Activated CD4-positive, alpha-beta T cell treated with anti-CD3 and anti-CD28 coated beads for 1 hour (primary cell): ENCODE results near the gene UBD.

Experiments used
- DNase-seq: peaks from one replicate; pipeline ENCODE4 v3.0.0-alpha.2; 2020

The UBD gene

DNA sequence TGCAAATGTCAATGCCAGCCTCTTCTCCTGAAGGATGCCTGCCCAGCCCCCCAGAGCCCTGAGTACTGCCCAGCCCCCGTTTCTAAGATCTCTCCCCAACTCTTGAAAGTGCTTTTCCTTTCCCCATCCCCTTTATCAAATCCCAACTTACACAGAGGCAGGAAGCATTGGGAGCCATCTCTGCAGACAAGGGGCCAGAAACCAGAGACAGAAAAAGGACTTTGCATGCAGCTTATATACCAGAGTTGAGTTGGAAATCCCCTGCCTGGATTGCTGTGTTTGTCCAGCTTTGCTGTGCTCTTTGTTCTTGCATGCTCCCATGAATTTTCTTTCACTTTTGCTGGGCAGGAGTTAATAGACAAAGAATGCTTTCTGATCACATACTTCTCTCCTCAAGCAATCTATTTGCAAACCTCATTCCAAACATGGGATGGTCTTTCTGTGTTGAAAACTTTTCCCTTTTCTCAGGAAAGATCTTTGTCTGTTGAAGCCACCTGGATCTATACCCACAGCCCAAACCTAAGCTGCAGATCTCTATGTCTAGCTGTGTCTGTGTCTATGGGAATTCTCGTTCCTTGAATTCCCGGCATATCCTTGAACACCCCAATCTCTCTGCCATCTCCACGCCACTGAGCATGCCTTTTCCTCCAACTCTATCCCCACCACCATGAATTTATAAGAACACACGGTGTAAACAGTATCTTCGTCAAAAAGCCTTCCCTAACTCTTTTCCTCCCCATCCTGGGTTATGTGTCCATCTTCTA, at the start of gene UBD:
Gene UBD, minus strand, starts transcription at position 209 of the 764 bp plus-strand sequence. Its CDS starts 31 bp downstream, at position 178.
- no peak for DNase-seq

DNA sequence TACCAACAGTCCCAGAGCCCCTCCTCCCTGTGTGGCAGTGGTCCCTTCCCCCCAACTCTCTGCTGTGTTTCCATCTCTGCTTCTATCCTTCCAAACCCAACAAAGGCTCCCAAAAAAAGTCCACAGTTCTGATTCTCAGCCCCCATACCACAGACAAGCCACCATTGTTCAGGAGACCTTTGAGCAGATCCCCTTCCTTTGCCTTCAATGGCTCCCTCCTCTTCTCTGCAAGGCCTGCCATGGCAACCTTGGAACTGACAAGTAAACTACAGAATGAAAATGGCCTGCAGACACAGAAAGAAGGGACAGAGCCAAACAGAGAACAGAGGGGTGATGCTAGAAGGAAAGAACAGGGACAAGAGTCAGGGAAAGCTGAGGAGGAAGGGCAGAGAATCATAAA, 48.6 kb upstream of the UBD start:
- DNase-seq = no peak

DNA sequence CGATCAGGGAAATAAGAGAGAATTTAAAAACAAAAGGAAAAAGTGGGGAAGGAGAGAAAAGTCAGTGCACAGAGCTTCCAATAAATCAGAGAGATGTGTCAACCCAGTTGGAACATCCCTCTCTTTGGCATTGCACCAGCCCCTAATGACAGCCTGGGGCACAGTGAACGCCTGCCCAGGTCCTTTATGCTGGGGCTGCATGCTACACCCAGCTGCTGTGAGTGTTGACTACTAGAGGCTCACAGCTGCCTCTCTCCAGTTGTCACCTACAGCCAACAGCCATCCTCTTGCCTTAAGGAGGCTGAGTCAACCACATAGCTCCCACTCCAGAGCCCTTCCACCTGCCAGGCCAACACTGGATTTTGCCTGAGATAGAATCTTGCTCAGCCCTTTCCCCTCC, 44.4 kb upstream of the UBD start:
- no peak for DNase-seq

DNA sequence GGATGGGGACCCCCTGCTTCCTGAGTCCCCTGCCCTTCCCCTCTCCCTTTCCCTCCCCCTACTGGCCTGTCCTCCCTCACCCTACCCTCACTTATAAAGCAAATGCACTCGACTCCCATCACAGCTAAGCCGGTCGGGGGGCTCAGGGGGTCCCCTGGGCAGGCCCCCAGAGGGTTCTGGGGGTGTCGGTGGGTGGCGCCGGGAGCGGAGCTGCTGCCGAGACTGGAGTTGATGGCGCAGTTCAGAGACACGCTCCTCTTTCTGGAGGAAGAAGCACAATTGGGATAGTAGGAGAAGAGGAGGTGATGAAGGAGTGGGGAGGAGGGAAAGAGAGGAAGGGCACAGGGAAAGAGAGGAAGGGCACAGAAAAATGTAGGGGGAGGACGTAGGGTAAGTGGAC, 43.9 kb upstream of the UBD start:
- DNase-seq = no peak

DNA sequence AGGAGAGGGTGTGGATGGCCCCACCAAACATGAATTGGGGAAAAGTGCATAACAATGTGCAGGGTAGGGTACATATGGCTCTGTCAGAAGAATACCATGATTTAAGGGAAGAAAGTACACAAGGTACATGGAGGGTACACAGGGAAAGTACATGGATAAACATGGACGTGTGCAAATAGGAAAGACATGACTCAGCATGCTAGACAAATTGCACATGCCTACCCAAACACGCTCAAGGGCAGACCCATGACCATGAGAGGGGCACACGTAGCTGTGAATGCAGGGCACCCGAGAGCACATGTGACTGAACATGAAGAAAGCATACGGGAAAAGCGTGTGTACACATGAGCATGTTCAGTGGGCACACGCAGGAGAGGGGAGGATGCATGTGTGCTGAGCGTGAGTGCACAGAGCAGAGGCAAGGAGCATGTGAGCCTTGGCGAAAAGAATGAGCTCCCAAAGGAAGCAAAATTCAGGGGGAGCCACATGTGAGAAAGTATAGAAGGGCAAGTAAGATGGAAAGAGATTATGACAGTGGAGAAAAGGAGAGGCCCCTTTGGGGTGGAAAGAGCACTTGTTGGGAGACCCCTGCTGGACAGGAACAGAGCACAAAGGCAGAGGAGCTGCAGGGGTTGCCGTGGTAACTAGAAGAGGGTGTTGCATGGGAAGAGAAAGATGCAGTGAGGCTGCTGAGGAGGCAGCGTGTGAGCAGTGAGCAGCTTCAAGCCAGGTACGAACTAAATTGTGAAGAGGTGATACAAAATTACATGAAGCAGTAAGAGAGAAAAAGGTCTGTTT, 43.2 kb upstream of the UBD start:
- DNase-seq = no peak

DNA sequence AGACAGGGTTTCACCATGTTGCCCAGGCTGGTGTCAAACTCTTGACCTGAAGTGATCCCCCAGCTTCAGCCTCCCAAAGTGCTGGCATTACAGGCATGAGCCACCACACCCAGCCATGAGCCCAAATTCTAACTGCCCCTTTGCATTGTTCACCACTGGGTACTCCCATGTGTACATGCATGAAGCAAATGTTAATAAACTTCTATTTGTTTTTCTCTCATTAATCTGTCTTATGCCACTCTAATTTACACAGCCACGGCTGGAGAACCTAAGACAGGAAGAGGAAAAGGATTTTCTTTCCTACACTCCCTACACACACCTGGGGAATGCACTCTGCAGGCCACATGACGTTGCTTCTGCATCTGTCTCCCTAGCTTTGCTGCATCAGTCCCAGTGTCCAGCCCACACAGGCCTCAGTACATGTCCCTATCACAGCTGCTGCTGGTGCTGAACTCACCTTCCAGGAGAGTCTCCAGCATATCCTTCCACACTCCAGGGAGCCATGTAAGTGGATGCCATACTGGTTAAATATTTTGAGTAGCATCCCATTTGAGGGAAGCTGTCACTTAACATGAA, 38.7 kb upstream of the UBD start:
- no peak for DNase-seq

DNA sequence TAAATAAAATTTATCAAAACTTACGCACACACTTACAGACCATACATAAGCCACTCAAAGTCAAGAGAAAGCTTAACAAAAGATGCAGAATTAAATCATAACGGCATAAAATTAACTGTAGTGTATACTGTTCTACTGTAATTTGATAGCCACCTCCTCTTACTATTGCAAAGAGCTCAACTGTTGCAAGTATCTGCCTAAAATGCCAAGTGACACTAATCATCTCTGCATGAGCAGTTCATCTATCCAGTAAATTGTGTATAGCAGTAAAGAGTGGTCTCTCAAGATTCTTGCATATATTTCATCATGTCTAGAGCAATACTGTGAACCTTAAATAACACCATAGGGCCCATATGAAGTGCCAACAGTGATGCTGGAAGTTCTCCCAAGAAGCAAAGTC, 37.7 kb upstream of the UBD start:
- DNase-seq = no peak

DNA sequence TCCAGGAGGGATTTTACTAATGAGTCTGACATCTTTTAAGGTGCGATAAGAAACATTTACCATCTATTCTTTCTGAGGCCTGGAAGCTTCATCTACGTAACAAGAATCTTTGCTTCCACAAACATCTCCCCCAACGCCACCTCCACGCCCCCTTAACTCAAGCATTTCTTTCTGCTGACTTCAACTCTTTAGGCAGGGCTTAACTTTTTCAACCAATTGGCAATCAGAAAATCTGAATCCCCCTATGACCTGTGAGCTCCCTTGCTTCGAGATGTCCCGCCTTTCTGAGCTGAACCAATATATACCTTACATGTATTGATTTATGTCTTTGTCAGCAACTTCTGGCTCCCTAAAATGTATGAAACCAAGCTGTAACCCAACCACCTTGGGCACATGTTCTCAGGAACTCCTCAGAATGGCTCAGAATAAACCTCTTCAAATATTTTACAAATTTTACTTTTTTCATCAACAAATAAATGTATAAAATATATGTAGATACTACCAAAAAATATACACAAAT, 36.9 kb upstream of the UBD start:
- no peak for DNase-seq

DNA sequence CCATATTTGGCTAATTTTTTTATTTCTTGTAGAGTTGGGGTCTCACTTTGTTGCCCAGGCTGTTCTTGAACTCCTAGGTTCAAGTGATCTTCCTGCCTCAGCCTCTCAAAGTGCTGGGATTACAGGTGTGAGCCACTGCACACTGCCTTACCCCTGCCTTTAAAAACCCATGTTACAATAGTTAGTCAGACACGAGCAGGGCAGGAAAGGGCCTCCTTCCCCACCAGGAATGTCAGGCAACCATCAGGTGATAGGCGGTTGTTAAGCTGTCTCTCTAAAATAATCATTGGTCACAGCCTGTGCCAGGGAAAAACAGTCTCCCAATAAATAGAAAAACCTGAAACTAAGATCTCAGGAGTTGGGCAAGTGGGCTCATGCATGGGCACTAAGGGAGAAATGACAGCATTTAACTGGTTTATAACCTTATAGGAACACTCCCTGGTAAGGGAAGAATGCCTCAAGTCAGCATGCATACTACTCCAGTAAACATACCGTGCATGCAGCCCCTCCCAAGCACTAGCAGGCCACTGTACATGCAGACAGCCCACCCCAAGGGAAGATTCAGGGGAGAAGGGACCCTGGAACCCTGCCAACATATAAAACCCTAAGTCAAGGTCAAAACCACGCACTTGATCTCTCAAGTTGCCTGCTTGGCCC, 33.8 kb upstream of the UBD start:
- DNase-seq = no peak

DNA sequence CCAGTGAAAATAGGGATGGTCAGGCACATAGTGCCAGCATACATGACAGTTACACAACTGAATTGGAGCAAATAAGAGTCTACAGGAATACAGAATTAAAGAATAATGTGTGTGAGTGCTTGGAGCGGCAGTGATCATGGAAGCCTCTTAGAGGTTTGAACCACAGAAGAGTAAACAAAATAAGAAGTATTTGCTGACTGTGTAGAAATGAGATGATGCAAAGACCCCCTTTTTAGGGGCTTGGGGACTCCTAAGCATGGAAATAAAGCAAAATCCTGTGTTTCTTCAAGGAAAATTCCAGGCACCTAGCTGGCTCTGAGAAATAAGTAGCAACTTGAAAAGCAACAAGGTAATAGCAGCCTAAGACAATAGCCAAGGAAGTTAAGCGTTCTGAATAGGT, 32.1 kb upstream of the UBD start:
- no peak for DNase-seq

DNA sequence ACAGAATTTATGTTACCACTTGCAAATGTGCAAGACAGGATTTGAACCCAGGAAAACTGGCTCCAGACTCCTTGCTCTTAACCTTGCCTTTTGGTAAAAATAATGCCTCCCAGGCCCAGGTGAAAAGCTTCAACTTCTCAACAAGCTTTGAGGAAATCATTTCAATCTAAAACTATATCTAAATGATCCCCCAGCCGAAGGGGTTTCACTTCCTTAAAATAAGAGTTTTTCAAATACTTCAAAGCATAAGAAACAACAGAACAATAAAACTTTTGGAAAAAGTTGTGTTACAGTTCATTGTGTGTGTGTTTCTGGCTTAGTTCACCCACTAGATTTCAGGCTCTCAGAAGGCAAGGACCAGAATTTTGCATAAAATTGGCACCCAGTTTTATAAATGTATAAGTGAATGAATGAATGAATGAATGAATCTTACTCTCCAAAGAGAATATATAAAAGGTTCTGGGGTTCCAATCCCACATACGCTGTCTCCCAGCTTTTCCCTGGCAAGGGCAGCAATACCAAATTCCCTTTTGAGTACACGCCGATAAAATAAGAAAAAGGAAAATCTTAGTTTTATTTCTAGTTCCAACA, 30.8 kb upstream of the UBD start:
- DNase-seq = no peak

DNA sequence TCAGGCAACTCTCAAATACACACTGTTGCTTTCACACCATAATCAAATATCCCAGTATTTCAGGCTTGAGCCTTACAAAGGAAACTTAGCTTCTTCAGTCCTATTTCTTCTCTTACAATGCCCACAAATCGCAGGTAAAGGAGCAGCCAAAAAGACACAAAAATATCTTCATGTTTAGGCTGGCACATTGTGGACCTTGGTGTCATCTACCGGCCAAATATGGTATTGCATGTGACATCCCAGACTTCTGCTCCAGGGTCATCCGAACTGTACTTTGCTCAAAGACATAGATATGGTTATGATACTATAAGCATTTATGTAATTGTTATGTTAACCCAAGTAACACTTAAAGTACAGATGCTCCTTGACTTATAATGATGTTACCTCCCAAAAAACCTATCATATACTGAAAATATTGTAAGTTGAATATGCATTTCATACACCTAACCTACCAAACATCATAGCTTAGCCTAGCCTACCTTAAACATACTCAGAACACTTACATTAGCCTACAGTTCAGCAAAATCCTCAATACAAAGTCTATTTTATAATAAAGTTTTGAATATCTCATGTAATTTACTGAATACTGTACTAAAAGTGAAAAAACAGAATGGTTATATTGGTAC, 30.0 kb upstream of the UBD start:
- peak; percentile 15 for DNase-seq

DNA sequence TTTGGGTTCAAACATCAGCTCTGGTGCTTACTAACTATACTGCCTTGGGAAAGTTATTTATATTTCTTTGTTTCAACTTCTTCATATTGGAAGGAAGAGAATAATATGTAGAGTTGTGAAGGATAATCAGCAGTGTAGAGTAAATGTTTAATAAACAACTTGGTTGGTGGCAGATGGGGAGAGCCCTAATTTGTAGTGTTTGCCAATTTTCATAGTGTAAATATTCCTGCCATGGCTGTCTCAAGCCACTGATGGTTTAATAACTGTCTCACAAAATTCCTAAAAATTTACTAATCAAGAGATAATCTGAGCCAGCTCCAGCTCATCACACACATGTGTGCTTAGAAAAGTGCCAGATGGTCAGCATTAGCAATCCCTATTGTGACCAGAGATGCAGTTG, 25.3 kb upstream of the UBD start, which contains the start of gene OR2H2:
Gene OR2H2, plus strand, starts transcription at position 301 of the 400 bp plus-strand sequence. CDS start 2,824 bp downstream, outside the sequence.
- DNase-seq = no peak

DNA sequence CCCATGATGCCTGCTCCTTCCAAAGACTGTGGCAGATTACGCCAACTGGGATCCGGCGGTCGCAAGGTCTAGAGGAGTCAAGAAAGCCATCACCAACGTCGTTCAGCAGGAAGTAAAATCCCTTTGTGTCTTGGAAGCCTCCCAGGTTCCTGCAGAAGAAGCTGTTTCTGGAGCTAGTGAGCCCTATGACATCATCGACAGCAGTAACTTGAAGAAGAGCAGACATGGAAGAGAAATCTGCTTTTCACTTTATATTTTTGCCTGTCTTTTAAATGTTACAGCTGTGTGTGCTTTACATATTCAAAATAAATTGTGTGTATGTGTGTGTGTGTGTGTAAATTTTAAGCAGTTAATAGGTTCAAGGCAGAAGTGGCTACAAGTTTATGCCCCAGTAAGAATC, 18.0 kb upstream of the UBD start:
- DNase-seq = no peak

DNA sequence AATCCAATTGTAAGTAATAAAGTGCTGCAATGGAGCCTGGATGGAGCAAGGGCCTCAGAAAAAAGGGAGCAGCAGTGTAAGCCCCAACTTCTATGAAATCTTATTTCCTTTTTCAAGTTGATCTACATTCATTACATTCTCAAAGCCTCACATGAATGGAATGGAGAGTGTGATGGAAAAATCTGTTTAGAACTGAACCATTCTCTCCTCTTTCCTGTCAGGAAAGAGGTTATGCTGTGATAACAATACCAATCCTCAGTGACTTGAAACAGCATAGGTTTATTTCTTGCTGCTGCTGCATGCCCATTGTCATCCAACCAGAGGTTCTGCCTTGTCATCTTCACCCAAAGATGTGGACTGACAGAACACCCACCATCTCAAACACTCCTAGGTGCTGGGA, 16.5 kb upstream of the UBD start:
- DNase-seq = no peak

DNA sequence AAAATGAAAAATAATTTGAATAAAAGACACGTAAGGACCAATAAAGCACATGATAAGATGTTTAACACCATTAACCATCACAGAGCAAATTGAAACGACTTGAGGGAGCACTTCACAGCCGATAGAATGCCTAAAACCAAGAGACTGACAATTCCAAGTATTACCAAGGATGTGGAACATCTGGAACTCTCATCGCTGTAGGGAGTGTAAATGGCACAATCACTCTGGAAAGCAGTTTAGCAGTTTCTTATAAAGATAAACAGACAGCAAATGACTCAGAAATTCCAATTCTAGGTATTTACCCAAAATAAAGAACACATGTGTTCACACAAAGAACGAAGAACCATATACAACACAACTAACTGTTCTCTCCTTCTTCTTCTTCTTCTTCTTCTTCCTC, 8.5 kb upstream of the UBD start:
- no peak for DNase-seq

DNA sequence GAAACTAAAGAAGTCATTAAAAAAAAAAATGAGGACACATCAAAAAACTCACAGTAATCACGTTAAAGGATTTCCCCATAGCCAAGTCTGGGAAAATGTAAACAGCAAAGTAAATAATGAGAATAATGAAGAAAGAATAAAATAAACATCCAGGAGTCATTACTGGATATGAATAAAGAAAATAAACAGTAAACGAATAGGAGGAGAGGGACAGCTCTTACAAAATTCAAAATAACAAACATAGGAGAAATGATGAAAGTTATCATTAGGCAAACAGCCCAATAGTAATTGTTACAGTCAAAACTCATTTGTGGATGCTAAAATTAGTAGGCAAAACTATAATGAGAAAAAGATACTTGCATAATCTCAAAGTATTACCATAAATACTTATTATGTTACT, 8.0 kb upstream of the UBD start:
- DNase-seq = no peak

DNA sequence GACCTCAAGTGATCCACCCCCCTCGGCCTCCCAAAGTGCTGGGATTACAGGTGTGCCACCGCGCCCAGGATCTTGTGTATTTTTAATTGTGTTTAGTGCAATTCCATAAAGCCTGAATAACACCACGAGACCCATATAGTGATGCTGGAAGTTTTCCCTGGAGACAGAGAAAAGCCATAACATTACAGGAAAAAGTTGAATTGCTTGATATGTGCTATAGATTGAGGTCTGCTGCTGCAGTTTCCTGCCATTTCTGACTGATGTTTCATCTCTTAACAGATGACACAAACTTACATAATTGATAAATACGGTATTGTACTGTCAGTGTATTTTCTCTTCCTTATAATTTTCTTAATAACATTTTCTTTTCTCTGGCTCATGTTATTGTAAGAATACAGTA, 7.3 kb upstream of the UBD start:
- no peak for DNase-seq

DNA sequence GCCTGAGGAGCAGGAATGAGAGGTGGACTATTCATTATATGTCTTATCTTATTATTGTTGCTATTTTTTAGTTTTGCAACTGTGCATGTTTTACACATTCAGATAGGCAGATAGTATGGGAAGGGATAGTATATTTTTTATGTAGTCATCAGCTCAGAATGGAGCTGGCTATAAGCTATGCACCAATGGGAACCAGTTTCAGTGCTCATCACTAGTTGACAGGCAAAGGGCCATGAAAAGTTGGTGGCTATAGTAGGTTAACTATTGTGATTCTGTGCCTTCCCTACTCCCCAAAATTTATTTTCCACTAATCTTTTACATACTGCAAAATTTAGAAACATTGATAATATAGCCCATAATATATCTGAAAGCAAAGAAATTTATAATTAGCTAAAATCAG, 5.3 kb upstream of the UBD start:
- no peak for DNase-seq

DNA sequence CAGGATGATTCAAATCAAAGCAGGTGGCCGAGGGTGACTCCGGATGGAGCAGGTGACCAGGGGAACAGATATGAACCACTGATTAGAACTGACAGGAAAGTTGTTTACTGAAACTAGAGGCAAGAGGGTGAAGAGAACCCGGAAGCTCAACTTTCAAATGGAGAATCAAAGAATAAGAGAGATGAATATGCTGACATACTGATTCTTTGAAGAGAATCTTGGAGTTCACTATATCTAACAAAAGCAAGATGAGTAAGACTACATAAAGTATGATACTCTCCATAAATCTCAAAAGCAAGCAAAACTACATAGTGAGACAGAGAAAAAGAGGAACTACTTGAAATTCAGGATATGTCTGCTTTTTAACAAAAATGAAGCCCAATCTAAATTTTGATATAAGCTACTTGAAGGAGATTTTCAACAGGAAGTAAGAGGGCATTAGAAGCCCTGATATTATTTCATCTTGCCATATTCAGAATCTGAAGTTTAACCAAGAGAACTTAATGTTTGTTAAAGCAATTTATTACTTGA, 4.0 kb upstream of the UBD start:
- no peak for DNase-seq

DNA sequence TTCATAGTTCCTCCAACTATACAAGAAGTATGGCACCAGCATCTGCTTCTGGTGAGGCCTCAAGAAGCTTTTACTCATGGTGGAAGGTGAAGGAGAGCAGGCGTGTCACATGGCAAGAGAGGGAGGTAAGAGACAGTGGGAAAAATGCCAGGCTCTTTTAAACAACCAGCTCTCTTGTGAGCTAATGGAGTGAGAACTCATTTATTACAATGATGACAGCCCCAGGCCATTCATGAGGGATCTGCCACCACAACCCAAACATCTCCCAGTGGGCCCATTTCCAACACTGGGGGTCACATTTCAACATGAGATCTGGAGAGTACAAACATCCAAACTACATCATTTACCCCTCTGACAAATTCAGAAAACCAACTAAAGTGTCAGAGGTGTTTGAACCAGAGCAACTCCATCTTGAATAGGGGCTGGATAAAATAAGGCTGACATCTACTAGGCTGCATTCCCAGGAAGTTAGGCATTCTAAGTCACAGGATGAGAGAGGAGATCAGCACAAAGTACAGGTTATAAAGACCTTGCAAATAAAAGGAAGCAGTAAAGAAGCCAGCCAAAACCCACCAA, 2.2 kb upstream of the UBD start:
- DNase-seq = no peak

DNA sequence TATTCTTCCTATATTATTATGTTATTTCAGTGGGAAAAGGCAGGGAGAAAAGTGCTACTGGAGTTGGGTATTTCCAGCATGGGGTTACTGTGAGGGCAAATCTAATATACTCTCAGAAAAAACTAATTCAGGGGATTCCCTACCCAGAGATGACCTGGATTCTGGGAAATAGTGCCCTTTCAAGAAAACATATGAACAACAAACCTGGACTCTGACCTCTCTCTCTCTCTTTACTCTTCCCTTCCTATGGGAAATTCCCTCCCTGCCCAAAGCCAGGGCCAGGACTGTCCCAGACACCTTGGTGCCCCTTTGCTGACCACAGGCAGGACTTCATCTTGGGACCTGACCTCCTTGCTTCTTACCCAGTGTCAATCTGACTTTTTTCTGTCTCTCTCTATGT, 1.6 kb upstream of the UBD start:
- no peak for DNase-seq
